WTC11 (cell line): ENCODE results near the gene TRIM65. TPM values are rescaled to one million over a fixed set of nuclear protein-coding genes. Genes with fewer than 3 reads are reported as not detected.
A peak's percentile ranks its signal among the peaks of the same experiment; 100 is the strongest.

Experiments
- ATAC-seq: fragments of 200-7000 bp; cut with Tn5 transposase; 2 replicates; pipeline ENCODE4 v1.10.0; 2021; ENCODE audit warnings: mild to moderate bottlenecking, moderate library complexity
- CTCF ChIA-PET: fragments of 300-600 bp; sonication (Branson Sonifier 250); formaldehyde crosslinking; loops from one replicate; lab custom pipeline; 2021; ENCODE audit warnings: antibody characterized with exemption; lab: Charles Lee
- POLR2A ChIA-PET: fragments of 350-600 bp; sonication (Branson Sonifier 250); formaldehyde crosslinking; loops from one replicate; lab custom pipeline; 2021; ENCODE audit warnings: antibody characterized with exemption; lab: Charles Lee
- DNase-seq: peaks from one replicate; pipeline ENCODE4 v3.0.0; 2021; ENCODE audit warnings: low spot score
- H3K27ac Mint-ChIP-seq: 2 replicates; pipeline ENCODE4 v1.8.0; 2021; ENCODE audit warnings: mixed read lengths
- H3K27me3 Mint-ChIP-seq: 2 replicates; pipeline ENCODE4 v1.8.0; 2021; ENCODE audit warnings: low read depth, mild to moderate bottlenecking, moderate library complexity, mixed read lengths
- H3K36me3 Mint-ChIP-seq: 2 replicates; pipeline ENCODE4 v1.8.0; 2021; ENCODE audit warnings: mixed read lengths
- H3K4me1 Mint-ChIP-seq: 2 replicates; pipeline ENCODE4 v1.8.0; 2022; ENCODE audit warnings: mixed read lengths
- H3K4me3 Mint-ChIP-seq: 2 replicates; pipeline ENCODE4 v1.8.0; 2021; ENCODE audit warnings: mild to moderate bottlenecking, moderate library complexity, mixed read lengths
- H3K9me3 Mint-ChIP-seq: 2 replicates; pipeline ENCODE4 v1.8.0; 2021; ENCODE audit warnings: mixed read lengths
- CREB1 ChIP-seq: sonication (generic); formaldehyde crosslinking; IDR thresholded peaks from 2 replicates; pipeline ENCODE4 v1.8.0; 2023; ENCODE audit warnings: mild to moderate bottlenecking, missing genetic modification reagents
- E2F1 ChIP-seq: sonication (generic); formaldehyde crosslinking; IDR thresholded peaks from 2 replicates; pipeline ENCODE4 v1.8.0; 2022; ENCODE audit warnings: mild to moderate bottlenecking, missing genetic modification reagents
- E2F4 ChIP-seq: sonication (generic); formaldehyde crosslinking; IDR thresholded peaks from 2 replicates; pipeline ENCODE4 v1.8.1; 2022; ENCODE audit warnings: low read depth, mild to moderate bottlenecking, moderate library complexity, missing genetic modification reagents, borderline replicate concordance
- FOXJ3 ChIP-seq: sonication (generic); formaldehyde crosslinking; IDR thresholded peaks from 2 replicates; pipeline ENCODE4 v1.9.0; 2021; ENCODE audit warnings: missing genetic modification reagents, mild to moderate bottlenecking, borderline replicate concordance
- FOXP4 ChIP-seq: sonication (generic); formaldehyde crosslinking; IDR thresholded peaks from 2 replicates; pipeline ENCODE4 v1.8.0; 2022; ENCODE audit warnings: mild to moderate bottlenecking, missing genetic modification reagents
- GABPB1 ChIP-seq: sonication (generic); formaldehyde crosslinking; IDR thresholded peaks from 2 replicates; pipeline ENCODE4 v1.8.1; 2023; ENCODE audit warnings: mild to moderate bottlenecking, missing genetic modification reagents
- IRF2 ChIP-seq: sonication (generic); formaldehyde crosslinking; IDR thresholded peaks from 2 replicates; pipeline ENCODE4 v1.8.0; 2022; ENCODE audit warnings: low read depth, missing genetic modification reagents, borderline replicate concordance
- MYBL2 ChIP-seq: sonication (generic); formaldehyde crosslinking; IDR thresholded peaks from 2 replicates; pipeline ENCODE4 v1.8.1; 2023; ENCODE audit warnings: mild to moderate bottlenecking, moderate library complexity, missing genetic modification reagents
- NFE2L1 ChIP-seq: sonication (generic); formaldehyde crosslinking; IDR thresholded peaks from 2 replicates; pipeline ENCODE4 v1.8.1; 2023; ENCODE audit warnings: missing genetic modification reagents
- NR2C2 ChIP-seq: sonication (generic); formaldehyde crosslinking; IDR thresholded peaks from 2 replicates; pipeline ENCODE4 v1.8.0; 2022; ENCODE audit warnings: mild to moderate bottlenecking, missing genetic modification reagents
- OVOL2 ChIP-seq: fragments of 250-450 bp; sonication (Bioruptor Pico); IDR thresholded peaks from 2 replicates; pipeline ENCODE4 v1.9.0; 2021; ENCODE audit warnings: mild to moderate bottlenecking, borderline replicate concordance
- RELA ChIP-seq: sonication (generic); formaldehyde crosslinking; IDR thresholded peaks from 2 replicates; pipeline ENCODE4 v1.8.1; 2022; ENCODE audit warnings: missing genetic modification reagents, mild to moderate bottlenecking, borderline replicate concordance
- TCF7 ChIP-seq: sonication (generic); formaldehyde crosslinking; IDR thresholded peaks from 2 replicates; pipeline ENCODE4 v1.8.0; 2022; ENCODE audit warnings: mild to moderate bottlenecking, low read depth, missing genetic modification reagents, moderate library complexity
- ZNF396 ChIP-seq: fragments of 250-450 bp; sonication (Bioruptor Pico); IDR thresholded peaks from 2 replicates; pipeline ENCODE4 v1.8.0; 2021; ENCODE audit warnings: mild to moderate bottlenecking, moderate library complexity, borderline replicate concordance
- ZNF423 ChIP-seq: fragments of 250-450 bp; sonication (Bioruptor Pico); IDR thresholded peaks from 2 replicates; pipeline ENCODE4 v2.1.2; 2022; ENCODE audit warnings: mild to moderate bottlenecking, moderate library complexity
- ZSCAN18 ChIP-seq: fragments of 250-450 bp; sonication (Bioruptor Pico); IDR thresholded peaks from 2 replicates; pipeline ENCODE4 v2.1.2; 2022; ENCODE audit warnings: mild to moderate bottlenecking, moderate library complexity
- total RNA-seq: library from RNA; stranded (reverse); gene quantifications from 3 replicates; pipeline ENCODE4 v1.2.3, GENCODE V29; 2021
- TF ChIP-seq, protein P1 (sequence below): sonication (generic); formaldehyde crosslinking; conservative IDR thresholded peaks from 2 replicates; pipeline ENCODE4 v1.8.1; 2023; ENCODE audit warnings: mild to moderate bottlenecking, low read depth, missing genetic modification reagents, moderate library complexity
- TF ChIP-seq, protein P2 (sequence below): sonication (generic); formaldehyde crosslinking; IDR thresholded peaks from 2 replicates; pipeline ENCODE4 v1.8.0; 2022; ENCODE audit warnings: missing genetic modification reagents
- TF ChIP-seq, protein P3 (sequence below): sonication (generic); formaldehyde crosslinking; IDR thresholded peaks from 2 replicates; pipeline ENCODE4 v1.8.1; 2023; ENCODE audit warnings: mild to moderate bottlenecking, moderate library complexity, missing genetic modification reagents

TRIM65 gene
- total RNA-seq, 1 experiment from 2014 or later: 56.4 TPM

GRCh38 chr17:75906143-75906884, 9.6 kb upstream of the TRIM65 start (continued):
- TF ChIP-seq, protein P1, sequence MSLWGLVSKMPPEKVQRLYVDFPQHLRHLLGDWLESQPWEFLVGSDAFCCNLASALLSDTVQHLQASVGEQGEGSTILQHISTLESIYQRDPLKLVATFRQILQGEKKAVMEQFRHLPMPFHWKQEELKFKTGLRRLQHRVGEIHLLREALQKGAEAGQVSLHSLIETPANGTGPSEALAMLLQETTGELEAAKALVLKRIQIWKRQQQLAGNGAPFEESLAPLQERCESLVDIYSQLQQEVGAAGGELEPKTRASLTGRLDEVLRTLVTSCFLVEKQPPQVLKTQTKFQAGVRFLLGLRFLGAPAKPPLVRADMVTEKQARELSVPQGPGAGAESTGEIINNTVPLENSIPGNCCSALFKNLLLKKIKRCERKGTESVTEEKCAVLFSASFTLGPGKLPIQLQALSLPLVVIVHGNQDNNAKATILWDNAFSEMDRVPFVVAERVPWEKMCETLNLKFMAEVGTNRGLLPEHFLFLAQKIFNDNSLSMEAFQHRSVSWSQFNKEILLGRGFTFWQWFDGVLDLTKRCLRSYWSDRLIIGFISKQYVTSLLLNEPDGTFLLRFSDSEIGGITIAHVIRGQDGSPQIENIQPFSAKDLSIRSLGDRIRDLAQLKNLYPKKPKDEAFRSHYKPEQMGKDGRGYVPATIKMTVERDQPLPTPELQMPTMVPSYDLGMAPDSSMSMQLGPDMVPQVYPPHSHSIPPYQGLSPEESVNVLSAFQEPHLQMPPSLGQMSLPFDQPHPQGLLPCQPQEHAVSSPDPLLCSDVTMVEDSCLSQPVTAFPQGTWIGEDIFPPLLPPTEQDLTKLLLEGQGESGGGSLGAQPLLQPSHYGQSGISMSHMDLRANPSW (CRISPR knock-in tag): no peak
- TF ChIP-seq E2F4: no peak
- no peak for TF ChIP-seq ZSCAN18 (CRISPR knock-in tag)
- TF ChIP-seq IRF2 (CRISPR knock-in tag): no peak
- TF ChIP-seq, protein P2, sequence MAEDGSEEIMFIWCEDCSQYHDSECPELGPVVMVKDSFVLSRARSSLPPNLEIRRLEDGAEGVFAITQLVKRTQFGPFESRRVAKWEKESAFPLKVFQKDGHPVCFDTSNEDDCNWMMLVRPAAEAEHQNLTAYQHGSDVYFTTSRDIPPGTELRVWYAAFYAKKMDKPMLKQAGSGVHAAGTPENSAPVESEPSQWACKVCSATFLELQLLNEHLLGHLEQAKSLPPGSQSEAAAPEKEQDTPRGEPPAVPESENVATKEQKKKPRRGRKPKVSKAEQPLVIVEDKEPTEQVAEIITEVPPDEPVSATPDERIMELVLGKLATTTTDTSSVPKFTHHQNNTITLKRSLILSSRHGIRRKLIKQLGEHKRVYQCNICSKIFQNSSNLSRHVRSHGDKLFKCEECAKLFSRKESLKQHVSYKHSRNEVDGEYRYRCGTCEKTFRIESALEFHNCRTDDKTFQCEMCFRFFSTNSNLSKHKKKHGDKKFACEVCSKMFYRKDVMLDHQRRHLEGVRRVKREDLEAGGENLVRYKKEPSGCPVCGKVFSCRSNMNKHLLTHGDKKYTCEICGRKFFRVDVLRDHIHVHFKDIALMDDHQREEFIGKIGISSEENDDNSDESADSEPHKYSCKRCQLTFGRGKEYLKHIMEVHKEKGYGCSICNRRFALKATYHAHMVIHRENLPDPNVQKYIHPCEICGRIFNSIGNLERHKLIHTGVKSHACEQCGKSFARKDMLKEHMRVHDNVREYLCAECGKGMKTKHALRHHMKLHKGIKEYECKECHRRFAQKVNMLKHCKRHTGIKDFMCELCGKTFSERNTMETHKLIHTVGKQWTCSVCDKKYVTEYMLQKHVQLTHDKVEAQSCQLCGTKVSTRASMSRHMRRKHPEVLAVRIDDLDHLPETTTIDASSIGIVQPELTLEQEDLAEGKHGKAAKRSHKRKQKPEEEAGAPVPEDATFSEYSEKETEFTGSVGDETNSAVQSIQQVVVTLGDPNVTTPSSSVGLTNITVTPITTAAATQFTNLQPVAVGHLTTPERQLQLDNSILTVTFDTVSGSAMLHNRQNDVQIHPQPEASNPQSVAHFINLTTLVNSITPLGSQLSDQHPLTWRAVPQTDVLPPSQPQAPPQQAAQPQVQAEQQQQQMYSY (CRISPR knock-in tag): no peak
- no peak for TF ChIP-seq OVOL2 (CRISPR knock-in tag)

GRCh38 chr17:75904749-75905521, 8.2 kb upstream of the TRIM65 start, which contains the start of gene MRPL38:
Gene MRPL38 (minus strand): TSS chr17:75904884. CDS start chr17:75904875, 9 bp downstream.
- POLR2A ChIA-PET: interaction anchor here (0.6 to 1.5 kb wide), 6 partner anchors 18 to 175 kb away, joined by 3 to 5 read pairs (median 3); partner anchors contain the start of genes FBF1 and WBP2
- H3K27me3 Mint-ChIP-seq: no peaks in the 10 kb centered on the region
- peak within 1 kb of the TSS; percentile 98 for H3K4me3 Mint-ChIP-seq
- peaks cover 3% of the 10 kb centered on the region; the same call in 1 of the 2 replicates for H3K4me1 Mint-ChIP-seq
- CTCF ChIA-PET: interaction anchor here (0.5 to 5.8 kb wide), 57 partner anchors 10 to 589 kb away, joined by 3 to 70 read pairs (median 5); partner anchors contain the start of genes ACOX1, CDK3, FBF1 and GALR2
- no peaks in the 10 kb centered on the region for H3K9me3 Mint-ChIP-seq
- peak; percentile 98 for ATAC-seq
- DNase-seq: peak; percentile 96
- peaks cover 9% of the 10 kb centered on the region; the same call in 1 of the 2 replicates for H3K36me3 Mint-ChIP-seq
- H3K27ac Mint-ChIP-seq: peak within 1 kb of the TSS; percentile 95
- TF ChIP-seq NR2C2: no peak
- no peak for TF ChIP-seq RELA (CRISPR knock-in tag)
- TF ChIP-seq GABPB1 (CRISPR knock-in tag): peak; percentile 78; the same call in 1 of the 2 replicates
- peak; percentile 27 for TF ChIP-seq FOXP4 (CRISPR knock-in tag)
- 0 out of 2 replicates have a peak, but pooled peaks have one; percentile 34 for TF ChIP-seq MYBL2
- TF ChIP-seq CREB1: no peak
- no peak for TF ChIP-seq FOXJ3
- TF ChIP-seq ZNF396: no peak
- TF ChIP-seq ZNF423 (CRISPR knock-in tag): no peak
- no peak for TF ChIP-seq E2F1 (CRISPR knock-in tag)
- TF ChIP-seq TCF7 (CRISPR knock-in tag): no peak
- TF ChIP-seq NFE2L1: no peak; the same call in 1 of the 2 replicates
- TF ChIP-seq, protein P3, sequence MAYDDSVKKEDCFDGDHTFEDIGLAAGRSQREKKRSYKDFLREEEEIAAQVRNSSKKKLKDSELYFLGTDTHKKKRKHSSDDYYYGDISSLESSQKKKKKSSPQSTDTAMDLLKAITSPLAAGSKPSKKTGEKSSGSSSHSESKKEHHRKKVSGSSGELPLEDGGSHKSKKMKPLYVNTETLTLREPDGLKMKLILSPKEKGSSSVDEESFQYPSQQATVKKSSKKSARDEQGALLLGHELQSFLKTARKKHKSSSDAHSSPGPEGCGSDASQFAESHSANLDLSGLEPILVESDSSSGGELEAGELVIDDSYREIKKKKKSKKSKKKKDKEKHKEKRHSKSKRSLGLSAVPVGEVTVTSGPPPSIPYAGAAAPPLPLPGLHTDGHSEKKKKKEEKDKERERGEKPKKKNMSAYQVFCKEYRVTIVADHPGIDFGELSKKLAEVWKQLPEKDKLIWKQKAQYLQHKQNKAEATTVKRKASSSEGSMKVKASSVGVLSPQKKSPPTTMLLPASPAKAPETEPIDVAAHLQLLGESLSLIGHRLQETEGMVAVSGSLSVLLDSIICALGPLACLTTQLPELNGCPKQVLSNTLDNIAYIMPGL (CRISPR knock-in tag): peak; percentile 97
